HT-29 (cell line): ENCODE data around the gene FOXP1. TPM values are rescaled to one million over a fixed set of nuclear protein-coding genes. Genes with fewer than 3 reads are reported as not detected.

Source experiments
- DNase-seq: peaks from one replicate; pipeline ENCODE4 v3.0.0-alpha.2; 2015; ENCODE audit warnings: low spot score
- total RNA-seq: library from RNA; depleted of rRNA; stranded (reverse); fragments of >200 nt; shearing (Covaris generic); gene quantifications from 2 replicates; pipeline ENCODE4 v1.2.3, GENCODE V29; 2014

The FOXP1 gene
- total RNA-seq, 1 experiment from 2014 or later: 31.0 TPM

DNA sequence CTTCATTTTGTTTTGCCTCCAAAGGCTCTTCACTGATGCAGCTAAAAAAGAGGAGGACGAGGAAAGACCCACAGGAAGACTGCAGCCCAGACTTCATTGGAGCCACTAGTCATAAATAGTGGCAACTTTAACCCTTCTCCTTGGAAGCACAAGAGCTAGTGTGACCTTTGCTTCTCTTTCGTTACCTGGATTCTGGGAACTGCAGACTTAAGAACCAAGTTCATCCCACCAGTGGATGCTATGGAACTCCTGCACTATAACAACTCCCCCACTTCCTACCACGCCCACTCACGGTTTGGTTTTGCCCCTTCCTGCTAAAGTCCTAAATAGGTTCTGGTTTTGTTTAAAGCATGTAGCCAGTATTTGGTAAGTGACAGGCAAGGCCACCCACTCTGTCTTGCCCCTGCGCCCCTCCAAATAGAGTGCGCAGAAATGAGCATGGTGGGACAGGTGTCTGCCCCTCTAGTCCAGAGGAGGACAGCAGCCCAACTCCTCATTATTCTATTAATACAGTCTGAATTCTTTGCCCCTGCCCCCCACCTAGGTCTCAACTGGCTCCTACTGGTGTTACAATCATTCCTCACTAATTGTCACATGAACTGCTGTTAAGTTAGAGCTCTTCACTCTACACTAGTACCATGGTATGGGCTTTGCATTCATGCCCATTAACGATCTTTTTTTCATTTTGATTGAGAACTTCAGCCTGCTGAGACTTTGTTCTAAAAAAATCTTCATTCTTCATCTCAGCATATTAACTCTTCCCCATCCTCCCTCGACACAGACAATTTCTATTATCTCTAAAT, 504.6 kb downstream of the FOXP1 start:
- DNase-seq: no peak

- DNase-seq: no peak
Measured at GRCh38 chr3:71078199-71078598, 505.3 kb downstream of the FOXP1 start.

DNA sequence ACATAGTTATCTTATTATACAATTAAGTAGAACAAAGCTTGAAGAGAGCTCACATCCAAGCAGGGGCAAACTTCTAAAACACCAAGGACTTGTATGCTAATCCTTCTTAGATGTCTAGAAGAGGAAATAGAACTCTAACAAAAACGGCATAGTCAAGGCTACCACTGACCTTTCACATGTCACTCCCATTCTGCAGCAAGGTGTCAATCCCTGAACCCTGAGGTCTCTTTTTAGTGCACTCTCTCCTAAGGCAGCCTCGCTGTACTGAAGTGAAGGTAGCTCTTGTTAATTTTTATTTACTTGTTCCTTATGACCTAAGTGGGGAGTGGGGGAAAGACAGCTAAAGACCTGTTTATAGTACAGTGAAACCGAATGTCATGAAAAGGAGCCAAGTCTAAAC, 506.5 kb downstream of the FOXP1 start:
- DNase-seq: no peak

DNA sequence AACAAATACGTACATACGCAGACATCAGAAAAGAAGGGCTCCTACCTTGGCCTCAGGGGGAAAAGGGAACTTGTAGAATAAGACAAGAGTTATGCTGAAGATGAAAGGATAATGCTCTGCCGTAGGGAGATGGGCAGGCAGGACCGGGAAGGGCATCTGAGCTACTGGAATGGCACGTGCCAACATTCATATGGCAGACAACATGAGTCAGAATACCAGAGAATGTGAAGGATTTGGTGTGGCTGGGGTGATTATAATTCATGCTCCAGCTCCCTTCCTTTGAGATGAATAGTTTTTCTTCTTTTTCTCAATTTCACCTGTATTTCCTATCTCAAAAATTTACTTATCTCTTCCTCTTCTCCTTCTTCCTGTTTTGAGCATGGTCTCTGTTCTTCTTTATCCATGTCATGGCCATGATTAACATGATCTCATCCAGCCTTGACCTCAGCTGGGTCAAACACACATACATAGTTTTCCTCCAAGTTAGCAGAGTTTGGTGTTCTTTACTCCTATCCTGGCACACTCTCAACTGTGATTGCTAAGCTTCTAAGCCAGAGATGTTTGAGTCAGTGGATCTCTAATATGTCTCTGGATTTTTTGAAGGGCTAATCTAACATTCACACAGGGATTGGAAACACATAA, 507.0 kb downstream of the FOXP1 start:
- no peak for DNase-seq

DNA sequence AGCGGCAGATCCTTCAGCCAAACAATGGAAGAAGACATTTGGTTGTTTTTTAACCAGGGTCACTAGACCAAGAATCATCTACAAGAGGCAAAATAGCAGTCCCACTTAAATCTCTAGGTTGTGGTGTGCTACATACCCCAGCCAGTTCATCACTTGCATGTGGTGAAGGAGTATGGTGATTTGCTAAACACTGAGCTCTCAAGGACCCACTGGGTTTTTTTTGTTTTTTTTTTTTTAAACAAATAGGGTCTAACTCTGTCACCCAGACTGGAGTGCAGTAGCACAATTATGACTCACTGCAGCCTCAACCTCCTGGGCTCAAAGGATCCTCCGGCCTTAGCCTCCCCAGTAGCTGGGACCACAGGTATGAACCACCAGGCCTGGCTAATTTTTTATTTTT, 508.0 kb downstream of the FOXP1 start:
- DNase-seq: no peak

- DNase-seq: no peak
Measured at GRCh38 chr3:71074423-71074822, 509.1 kb downstream of the FOXP1 start.

- no peak for DNase-seq
Measured at GRCh38 chr3:71072986-71073385, 510.5 kb downstream of the FOXP1 start.

DNA sequence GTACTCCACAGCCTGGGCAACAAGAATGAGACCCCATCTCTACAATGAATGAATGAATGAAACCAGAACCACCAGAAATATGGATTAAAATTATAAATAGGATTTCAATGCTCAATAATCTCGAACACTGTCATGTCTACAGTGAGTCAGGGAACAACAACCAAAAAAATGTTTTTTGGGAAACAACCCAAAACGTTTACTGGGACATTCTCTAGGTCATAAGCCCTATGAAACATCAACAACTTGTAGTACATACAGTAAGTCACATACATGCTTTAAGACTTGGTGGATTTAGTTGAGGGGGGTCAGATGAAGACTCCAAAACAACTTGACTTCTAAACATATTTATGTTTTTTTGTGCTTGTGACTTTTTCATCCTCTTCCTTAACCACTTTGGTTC, 511.2 kb downstream of the FOXP1 start:
- DNase-seq: no peak

GRCh38 chr3:71070497-71071463, 512.7 kb downstream of the FOXP1 start:
- DNase-seq: no peak

DNA sequence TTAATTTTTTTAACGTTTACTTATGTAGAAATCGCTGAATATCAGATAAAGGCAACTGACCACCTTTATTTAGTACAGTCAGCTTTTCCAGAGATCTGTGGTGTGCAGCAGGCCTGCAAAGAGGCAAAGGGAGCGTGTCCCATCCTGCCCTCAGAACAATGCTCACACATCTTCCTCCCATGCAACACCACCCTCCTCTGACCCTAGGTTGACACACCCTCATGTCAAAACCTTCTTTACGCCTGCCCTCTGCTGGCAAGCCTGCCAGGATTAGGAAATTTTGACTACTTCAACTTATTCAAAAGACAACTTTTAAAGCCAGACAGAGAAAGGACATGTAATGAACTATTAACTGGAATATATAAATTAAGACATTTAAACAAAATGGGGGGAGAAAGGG, 513.7 kb downstream of the FOXP1 start:
- peak; percentile 62 for DNase-seq

- no peak for DNase-seq
Measured at GRCh38 chr3:71067977-71068654, 515.4 kb downstream of the FOXP1 start.

GRCh38 chr3:71066849-71067261, 516.7 kb downstream of the FOXP1 start:
- peak; percentile 34 for DNase-seq

DNA sequence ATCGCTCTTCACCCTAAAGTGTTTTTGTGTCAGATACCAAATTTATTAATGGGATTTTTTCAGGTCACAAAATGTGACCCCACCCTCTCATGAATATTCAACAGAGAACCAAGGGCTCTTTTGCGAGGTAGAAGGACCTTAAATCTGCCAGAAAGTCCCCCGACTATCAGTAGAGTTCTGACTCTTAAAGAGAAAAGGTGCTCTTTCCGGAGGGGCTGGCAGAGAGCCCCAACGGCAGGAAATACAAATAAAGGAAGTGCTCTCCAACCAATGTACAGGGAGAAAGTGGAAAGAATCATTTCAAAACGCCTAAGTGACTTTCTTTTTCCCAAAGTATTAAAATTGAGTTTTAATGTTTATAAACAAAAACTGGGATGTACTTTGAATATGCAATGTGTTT, 517.2 kb downstream of the FOXP1 start:
- peak; percentile 46 for DNase-seq

- no peak for DNase-seq
Measured at GRCh38 chr3:71065764-71066013, 517.8 kb downstream of the FOXP1 start.

DNA sequence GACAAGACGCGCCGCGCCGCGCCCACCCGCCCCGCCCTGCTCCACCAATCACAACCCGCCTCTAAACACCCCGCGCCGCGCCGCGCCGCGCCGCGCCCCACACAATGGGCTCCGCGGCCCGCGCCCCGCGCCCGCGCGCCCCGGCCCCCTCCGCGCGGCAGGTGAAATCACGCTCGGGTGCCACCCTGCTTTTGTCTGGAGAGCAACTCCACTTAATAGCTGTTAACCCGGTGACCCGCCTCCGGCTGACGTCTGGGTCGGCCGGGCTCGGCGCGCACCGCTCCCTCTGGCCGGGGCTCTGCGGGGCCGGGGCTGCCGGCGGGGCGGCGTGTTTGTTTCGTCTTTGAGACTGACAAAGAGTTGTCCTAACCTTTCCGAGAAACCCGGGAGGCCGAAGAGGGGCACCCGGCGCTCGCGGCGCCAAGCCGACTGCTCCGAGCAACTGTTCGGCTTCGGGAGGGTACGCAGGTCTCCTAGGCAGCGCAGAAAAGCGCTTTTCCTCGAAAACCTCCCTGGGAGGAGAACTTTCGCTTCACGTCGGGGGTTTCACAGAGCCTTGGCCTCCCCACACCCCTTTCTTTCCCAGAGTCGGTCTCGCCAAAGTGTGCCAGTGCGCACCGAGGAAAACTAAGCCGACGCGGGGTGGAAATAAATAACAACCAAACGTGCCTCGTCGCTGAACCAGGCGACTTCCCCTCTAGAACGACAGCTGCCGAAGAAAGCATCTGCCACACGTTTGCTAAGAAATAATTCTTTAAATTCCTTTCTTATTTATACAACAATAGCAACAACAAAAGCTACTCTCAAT, 518.4 kb downstream of the FOXP1 start:
- DNase-seq: peak; percentile 59

DNA sequence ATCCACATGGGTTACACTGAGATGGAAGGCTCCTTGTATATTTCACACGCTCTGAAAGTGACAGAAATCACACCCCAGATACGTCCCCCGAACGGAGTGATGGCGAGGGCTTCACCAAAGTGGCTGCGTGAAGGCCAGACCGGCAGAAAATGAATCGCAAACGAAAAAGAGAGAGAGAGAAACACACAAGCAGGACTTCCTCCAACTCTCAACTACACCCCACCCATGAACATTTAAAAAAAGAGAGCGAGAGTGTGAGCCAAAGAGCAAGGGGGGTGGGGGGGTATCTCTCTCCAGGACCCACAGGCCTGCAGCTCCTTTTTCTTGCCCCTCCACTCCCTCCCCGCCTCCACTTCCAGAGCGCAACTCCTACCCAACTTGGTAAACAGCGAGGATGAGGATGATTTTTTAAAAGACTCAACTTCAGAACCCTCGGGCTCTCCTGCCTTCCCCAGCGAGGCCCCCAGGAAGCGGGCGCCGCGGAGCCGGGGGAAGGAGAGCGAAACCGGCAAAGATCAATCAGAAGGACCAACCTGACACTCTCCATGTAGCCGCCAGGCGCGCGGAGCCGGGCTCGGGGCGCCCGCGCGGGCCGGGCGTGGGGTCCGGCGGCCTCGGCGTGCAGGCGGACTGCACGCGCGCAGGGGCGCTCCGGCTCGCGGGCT, 519.1 kb downstream of the FOXP1 start:
- DNase-seq: peak; percentile 50

- peak; percentile 62 for DNase-seq
Measured at GRCh38 chr3:71063773-71064290, 519.7 kb downstream of the FOXP1 start.

DNA sequence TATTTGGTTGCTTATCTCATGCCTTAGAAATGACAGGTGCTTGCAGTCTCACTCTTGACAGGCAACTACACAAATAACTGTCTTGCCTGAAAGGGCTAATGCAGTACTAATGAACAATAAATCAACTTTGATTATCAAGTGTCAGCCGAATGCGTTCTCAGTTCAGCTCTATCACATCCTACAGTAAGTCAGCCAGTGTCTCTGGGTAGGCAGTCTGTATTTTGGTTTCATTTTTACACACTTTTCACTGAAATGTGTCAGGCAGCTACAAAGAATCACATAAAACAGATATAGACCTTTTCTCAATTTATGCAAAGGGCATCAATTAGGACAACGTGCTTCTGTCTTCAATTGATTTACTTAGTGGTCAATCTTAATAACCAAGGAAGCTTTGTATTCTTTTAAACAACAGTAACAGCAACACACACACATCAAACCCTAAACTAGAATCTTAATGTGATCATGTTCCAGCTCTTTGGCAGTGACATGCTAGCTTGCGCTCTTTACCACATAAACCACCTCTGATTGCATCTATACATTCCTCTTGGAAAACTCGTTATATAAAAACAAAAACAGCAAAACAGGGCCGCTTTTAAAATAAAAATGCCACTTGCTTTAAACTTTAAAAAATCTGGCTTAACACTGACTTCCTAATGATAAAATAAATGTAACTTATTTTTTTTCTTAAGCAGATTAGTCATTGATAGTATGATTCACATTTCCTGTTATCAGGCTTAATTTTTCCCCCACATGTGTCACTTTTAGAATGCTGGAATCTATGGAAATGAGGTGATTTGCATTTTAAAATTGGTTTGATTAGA, 520.4 kb downstream of the FOXP1 start:
- DNase-seq: peak; percentile 43
